H1 (cell line): ENCODE measurements around the gene CHRNA3. TPM values are rescaled to one million over a fixed set of nuclear protein-coding genes. Genes with fewer than 3 reads are reported as not detected.
A peak's percentile ranks its signal among the peaks of the same experiment; 100 is the strongest.

ENCODE experiments used
- POLR2AphosphoS5 ChIP-seq: IDR thresholded peaks from 2 replicates; pipeline ENCODE4 v1.6.1; 2011; ENCODE audit warnings: low read depth, low read length
- RAD21 ChIP-seq, 2 experiments: IDR thresholded peaks in 1 of 2; conservative IDR thresholded peaks in 1 of 2; 2 replicates each; pipeline ENCODE4 v1.6.1; 2011; ENCODE audit warnings: low read depth in 2 of 2, low read length in 2 of 2, improper control_type of control experiment in 1 of 2, inconsistent platforms in 1 of 2, mild to moderate bottlenecking in 1 of 2, moderate library complexity in 1 of 2
- TAF1 ChIP-seq: IDR thresholded peaks from 2 replicates; pipeline ENCODE4 v1.6.1; 2011; ENCODE audit warnings: mild to moderate bottlenecking, low read depth, low read length
- polyA plus RNA-seq, 7 experiments: library from polyadenylated mRNA; depleted of rRNA in 3 of 7; stranded (reverse) in 5 of 7; unstranded in 2 of 7; fragments of >200 nt in 5 of 7; fragments of 200-250 nt in 2 of 7; gene quantifications; 1 replicate in 5 of 7; 2 replicates in 1 of 7; 4 replicates in 1 of 7; pipeline versions ENCODE4 v1.2.1 to v1.2.3, GENCODE V29; 2011 to 2013; ENCODE audit warnings: missing spikeins in 2 of 7, mixed read lengths in 2 of 7
- total RNA-seq: library from RNA; stranded (reverse); fragmentation: NEBNext Ultra II Directional; extraction: Animal tissue kit (Norgen Biotek cat#: 25700); gene quantifications from 2 replicates; pipeline ENCODE4 v1.2.1, GENCODE V29; 2021
- TF ChIP-seq, protein P1 (sequence below), 3 experiments: IDR thresholded peaks; 1 replicate in 2 of 3; 2 replicates in 1 of 3; pipeline versions ENCODE4 v1.5.1 to v1.6.1; 2011; ENCODE audit warnings: low read length in 3 of 3, mild to moderate bottlenecking in 3 of 3, inconsistent platforms in 2 of 3, low read depth in 1 of 3, moderate library complexity in 1 of 3; ENCODE audit not compliant: insufficient read depth in 1 of 3; ENCODE audit errors: control extremely low read depth in 1 of 3

CHRNA3 gene
- total and polyA plus RNA-seq, 2 of the 8 experiments (the other 6 are each of a cell fraction or from before 2014, with no cell fraction given), result 2.1 to 4.7 TPM

- TF ChIP-seq, protein P1, sequence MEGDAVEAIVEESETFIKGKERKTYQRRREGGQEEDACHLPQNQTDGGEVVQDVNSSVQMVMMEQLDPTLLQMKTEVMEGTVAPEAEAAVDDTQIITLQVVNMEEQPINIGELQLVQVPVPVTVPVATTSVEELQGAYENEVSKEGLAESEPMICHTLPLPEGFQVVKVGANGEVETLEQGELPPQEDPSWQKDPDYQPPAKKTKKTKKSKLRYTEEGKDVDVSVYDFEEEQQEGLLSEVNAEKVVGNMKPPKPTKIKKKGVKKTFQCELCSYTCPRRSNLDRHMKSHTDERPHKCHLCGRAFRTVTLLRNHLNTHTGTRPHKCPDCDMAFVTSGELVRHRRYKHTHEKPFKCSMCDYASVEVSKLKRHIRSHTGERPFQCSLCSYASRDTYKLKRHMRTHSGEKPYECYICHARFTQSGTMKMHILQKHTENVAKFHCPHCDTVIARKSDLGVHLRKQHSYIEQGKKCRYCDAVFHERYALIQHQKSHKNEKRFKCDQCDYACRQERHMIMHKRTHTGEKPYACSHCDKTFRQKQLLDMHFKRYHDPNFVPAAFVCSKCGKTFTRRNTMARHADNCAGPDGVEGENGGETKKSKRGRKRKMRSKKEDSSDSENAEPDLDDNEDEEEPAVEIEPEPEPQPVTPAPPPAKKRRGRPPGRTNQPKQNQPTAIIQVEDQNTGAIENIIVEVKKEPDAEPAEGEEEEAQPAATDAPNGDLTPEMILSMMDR (IDR thresholded peaks at IDR 0.05; ENCODE audit: control extremely low read depth in 1 of 3, insufficient read depth in 1 of 3, low read depth in 1 of 3, low read length in 3 of 3), result peak in 2 of 3 experiments; percentile 46 to 48; a peak in 3 of 4 replicates
- TF ChIP-seq RAD21 (IDR thresholded peaks at IDR 0.05 in 1 of 2, conservative IDR thresholded peaks at IDR 0.05 in 1 of 2; ENCODE audit: low read depth in 2 of 2, low read length in 2 of 2) (peak; percentile 49 to 56), TAF1 (no peak; the same call in 1 of the 2 replicates), POLR2AphosphoS5 (0 out of 2 replicates have a peak, but pooled peaks have one; percentile 18)
These were observed 20.4 kb upstream of the CHRNA3 start, which contains the start of gene CHRNB4 (continued) for GRCh38 chr15:78641102-78641748.
